HUES64 (cell line): Measurements from ENCODE around the gene BRCA1.
"Not testable (repeated sequence)": the region's sequence is repeated elsewhere in the genome, so short reads cannot be mapped to it uniquely, and the experiment has no call there.

ENCODE experiments used
- H3K27ac ChIP-seq: 2 replicates; pipeline ENCODE4 v1.7.0; 2013; ENCODE audit warnings: low read depth, low read length, inconsistent platforms
- H3K27me3 ChIP-seq: 2 replicates; pipeline ENCODE4 v1.6.1; 2013; ENCODE audit warnings: mild to moderate bottlenecking, low read length; ENCODE audit not compliant: insufficient read depth
- H3K36me3 ChIP-seq: 2 replicates; pipeline ENCODE4 v1.6.1; 2013; ENCODE audit warnings: mild to moderate bottlenecking, low read length; ENCODE audit not compliant: insufficient read depth
- H3K4me1 ChIP-seq: 2 replicates; pipeline ENCODE4 v1.6.1; 2013; ENCODE audit warnings: mild to moderate bottlenecking, low read length, moderate library complexity; ENCODE audit not compliant: insufficient read depth
- H3K4me3 ChIP-seq: 2 replicates; pipeline ENCODE4 v1.5.1; 2013; ENCODE audit warnings: mild to moderate bottlenecking, low read length, moderate library complexity
- H3K9ac ChIP-seq: 2 replicates; pipeline ENCODE4 v1.6.1; 2013; ENCODE audit warnings: mild to moderate bottlenecking, low read depth, low read length
- H3K9me3 ChIP-seq: 2 replicates; pipeline ENCODE4 v1.6.1; 2013; ENCODE audit warnings: low read depth, low read length; ENCODE audit not compliant: insufficient read depth
- WGBS: fragments of 150-250, 120-280 bp; methylation state at CpG from one replicate; pipeline ENCODE4 v1.1.7; 2013; ENCODE audit warnings: missing lambda C conversion rate; 5-methylcytosine and 5-hydroxymethylcytosine counted together

Gene BRCA1

GRCh38 chr17:43011728-43012472 lies 113.3 kb downstream of the BRCA1 start:
- H3K9ac ChIP-seq = no peak overlapping the region
- no peak overlapping the region for H3K27ac ChIP-seq
- no peaks in the 10 kb centered on the region for H3K27me3 ChIP-seq
- H3K9me3 ChIP-seq = no peaks in the 10 kb centered on the region
- WGBS = 90% methylated on average over 15 of the region's 15 CpGs
- H3K4me1 ChIP-seq = peaks cover 11% of the 10 kb centered on the region; the same call in 1 of the 2 replicates
- H3K36me3 ChIP-seq = peaks cover 22% of the 10 kb centered on the region
- H3K4me3 ChIP-seq = no peak overlapping the region

GRCh38 chr17:43010667-43011308 lies 114.4 kb downstream of the BRCA1 start:
- WGBS = 96% methylated on average over 5 of the region's 5 CpGs
- Histone ChIP-seq H3K9ac (no peak overlapping the region), H3K27ac (no peak overlapping the region)

GRCh38 chr17:43006639-43007551 lies 118.3 kb downstream of the BRCA1 start, which contains the start of gene IFI35:
TSS of gene IFI35 (plus strand) at chr17:43006784. CDS start at chr17:43006948, 164 bp downstream.
- Histone ChIP-seq H3K4me3 (peak within 1 kb of the TSS; percentile 53), H3K27ac (peak within 1 kb of the TSS; percentile 57), H3K36me3 (peaks cover 25% of the 10 kb centered on the region), H3K4me1 (no peaks in the 10 kb centered on the region), H3K27me3 (no peaks in the 10 kb centered on the region), H3K9me3 (no peaks in the 10 kb centered on the region), H3K9ac (peak within 1 kb of the TSS; percentile 54; the same call in 1 of the 2 replicates)
- 53% methylated on average over 18 of the region's 18 CpGs for WGBS

More at GRCh38 chr17:43010667-43011308, 114.4 kb downstream of the BRCA1 start:
- peaks cover 9% of the 10 kb centered on the region; the same call in 1 of the 2 replicates for H3K4me1 ChIP-seq
- H3K36me3 ChIP-seq = peaks cover 14% of the 10 kb centered on the region
- H3K27me3 ChIP-seq = no peaks in the 10 kb centered on the region
- no peaks in the 10 kb centered on the region for H3K9me3 ChIP-seq
- no peak overlapping the region for H3K4me3 ChIP-seq

- Histone ChIP-seq H3K4me3 (no peak overlapping the region), H3K4me1 (peaks cover 11% of the 10 kb centered on the region; the same call in 1 of the 2 replicates), H3K27me3 (no peaks in the 10 kb centered on the region), H3K36me3 (peaks cover 53% of the 10 kb centered on the region), H3K9ac (no peak overlapping the region), H3K27ac (no peak overlapping the region; the same call in 1 of the 2 replicates), H3K9me3 (no peaks in the 10 kb centered on the region)
- WGBS = 90% methylated on average over 5 of the region's 5 CpGs
These were observed 121.5 kb downstream of the BRCA1 start for GRCh38 chr17:43003542-43004172.

- not testable (repeated sequence) for H3K27me3 ChIP-seq, H3K4me3 ChIP-seq, H3K9me3 ChIP-seq
- WGBS = 95% methylated on average over 13 of the region's 13 CpGs
- peak overlapping the region; percentile 46; the same call in 1 of the 2 replicates for H3K9ac ChIP-seq
- peaks cover 18% of the 10 kb centered on the region for H3K4me1 ChIP-seq
- H3K27ac ChIP-seq = peak overlapping the region; percentile 45; the same call in 1 of the 2 replicates
- H3K36me3 ChIP-seq = peaks cover 53% of the 10 kb centered on the region
These were observed 124.3 kb downstream of the BRCA1 start for GRCh38 chr17:43000894-43001293.

- H3K27me3 ChIP-seq = no peaks in the 10 kb centered on the region
- peaks cover 18% of the 10 kb centered on the region for H3K4me1 ChIP-seq
- WGBS = 14% methylated on average over 10 of the region's 10 CpGs
- H3K9me3 ChIP-seq = no peaks in the 10 kb centered on the region
- H3K9ac ChIP-seq = peak overlapping the region; percentile 98
- peak overlapping the region; percentile 91 for H3K4me3 ChIP-seq
- peaks cover 47% of the 10 kb centered on the region for H3K36me3 ChIP-seq
- H3K27ac ChIP-seq = peak overlapping the region; percentile 94
These were observed 126.1 kb downstream of the BRCA1 start for GRCh38 chr17:42999003-42999525.

- H3K4me3 ChIP-seq = peak within 1 kb of the TSS; percentile 91
- H3K27me3 ChIP-seq = no peaks in the 10 kb centered on the region
- peaks cover 18% of the 10 kb centered on the region for H3K4me1 ChIP-seq
- peak within 1 kb of the TSS; percentile 94 for H3K27ac ChIP-seq
- peaks cover 44% of the 10 kb centered on the region for H3K36me3 ChIP-seq
- no peaks in the 10 kb centered on the region for H3K9me3 ChIP-seq
- under 1% methylated on average over 49 of the region's 49 CpGs for WGBS
- peak within 1 kb of the TSS; percentile 98 for H3K9ac ChIP-seq
These were observed 126.9 kb downstream of the BRCA1 start, which contains the start of gene RPL27 for GRCh38 chr17:42997984-42998938. TSS of gene RPL27 (plus strand) at chr17:42998419. CDS start at chr17:42998751, 332 bp downstream.

- no peaks in the 10 kb centered on the region for H3K27me3 ChIP-seq
- peaks cover 18% of the 10 kb centered on the region for H3K4me1 ChIP-seq
- no peak overlapping the region; the same call in 1 of the 2 replicates for H3K27ac ChIP-seq
- no peaks in the 10 kb centered on the region for H3K9me3 ChIP-seq
- 27% methylated on average over 3 of the region's 5 CpGs for WGBS
- H3K9ac ChIP-seq = peak overlapping the region; percentile 38; the same call in 1 of the 2 replicates
- peaks cover 44% of the 10 kb centered on the region for H3K36me3 ChIP-seq
- peak overlapping the region; percentile 91 for H3K4me3 ChIP-seq
These were observed 127.7 kb downstream of the BRCA1 start for GRCh38 chr17:42997390-42997983.
